A673 (cell line): ENCODE measurements around the gene CHRNB1. TPM values are rescaled to one million over a fixed set of nuclear protein-coding genes. Genes with fewer than 3 reads are reported as not detected.

ENCODE experiments used
- BruUV-seq: library from RNA; stranded (reverse); fragments of 400-500 nt; replicated peaks from 2 replicates; lab custom pipeline; 2021; lab: Mats Ljungman, UMichigan
- CTCF ChIA-PET: fragments of 300-600 bp; sonication (Branson Sonifier 250); formaldehyde crosslinking; loops from one replicate; lab custom pipeline; 2022; ENCODE audit warnings: antibody characterized with exemption; lab: Charles Lee
- POLR2A ChIA-PET: fragments of 300-600 bp; sonication (Branson Sonifier 250); formaldehyde crosslinking; loops from one replicate; lab custom pipeline; 2022; ENCODE audit warnings: antibody characterized with exemption; ENCODE audit not compliant: low non-redundant PET; lab: Charles Lee
- DNase-seq: peaks from one replicate; pipeline ENCODE4 v3.0.0-alpha.2; 2015; ENCODE audit warnings: low spot score
- H3K27ac ChIP-seq: fragments of 200-600 bp; sonication (generic); 2 replicates; pipeline ENCODE4 v1.5.1; 2016; ENCODE audit warnings: mixed run types, low read depth, mild to moderate bottlenecking, mixed read lengths, antibody characterized with exemption, low read length; ENCODE audit not compliant: poor library complexity, severe bottlenecking
- H3K27me3 ChIP-seq: fragments of 200-600 bp; sonication (generic); replicated peaks from 2 replicates; pipeline ENCODE4 v1.6.1; 2017; ENCODE audit warnings: mixed run types, low read depth, mild to moderate bottlenecking, mixed read lengths, antibody characterized with exemption, low read length; ENCODE audit not compliant: insufficient read depth, poor library complexity
- H3K36me3 ChIP-seq: fragments of 200-600 bp; sonication (generic); 2 replicates; pipeline ENCODE4 v1.6.1; 2016; ENCODE audit warnings: mixed run types, mild to moderate bottlenecking, mixed read lengths, antibody characterized with exemption, low read length; ENCODE audit not compliant: insufficient read depth, poor library complexity, severe bottlenecking
- H3K4me1 ChIP-seq: fragments of 200-600 bp; sonication (generic); 2 replicates; pipeline ENCODE4 v1.6.1; 2017; ENCODE audit warnings: mixed run types, mild to moderate bottlenecking, mixed read lengths, antibody characterized with exemption, low read length; ENCODE audit not compliant: insufficient read depth, poor library complexity, severe bottlenecking
- H3K4me3 ChIP-seq: fragments of 200-600 bp; sonication (generic); 2 replicates; pipeline ENCODE4 v1.5.1; 2016; ENCODE audit warnings: low read depth, mixed run types, mild to moderate bottlenecking, mixed read lengths, low read length; ENCODE audit not compliant: poor library complexity, severe bottlenecking
- H3K9me3 ChIP-seq: fragments of 200-600 bp; sonication (generic); 2 replicates; pipeline ENCODE4 v1.6.1; 2016; ENCODE audit warnings: mixed run types, low read depth, mild to moderate bottlenecking, mixed read lengths, antibody characterized with exemption, low read length; ENCODE audit not compliant: poor library complexity, severe bottlenecking
- EZH2 ChIP-seq: fragments of 200-600 bp; sonication (generic); IDR thresholded peaks from 2 replicates; pipeline ENCODE4 v1.6.1; 2017; ENCODE audit warnings: borderline replicate concordance, low read depth, mild to moderate bottlenecking, mixed read lengths, antibody characterized with exemption, low read length; ENCODE audit not compliant: poor library complexity, severe bottlenecking
- intact Hi-C: fragments of 100-400 bp; cut with micrococcal nuclease; formaldehyde crosslinking; loops from one replicate; pipeline ENCODE4 v1.10.0; 2022; ENCODE audit not compliant: unreplicated experiment
- total RNA-seq: library from RNA; stranded (reverse); gene quantifications from 2 replicates; pipeline ENCODE4 v1.2.3, GENCODE V29; 2021
- TF ChIP-seq, protein P1 (sequence below): fragments of 300-800, 200-600 bp; sonication (generic); conservative IDR thresholded peaks from 2 replicates; pipeline ENCODE4 v1.5.1; 2017; ENCODE audit warnings: low read depth, mild to moderate bottlenecking, antibody characterized with exemption, low read length, moderate library complexity, mixed read lengths

Gene CHRNB1
- total RNA-seq, 1 experiment from 2014 or later: 5.2 TPM

DNA sequence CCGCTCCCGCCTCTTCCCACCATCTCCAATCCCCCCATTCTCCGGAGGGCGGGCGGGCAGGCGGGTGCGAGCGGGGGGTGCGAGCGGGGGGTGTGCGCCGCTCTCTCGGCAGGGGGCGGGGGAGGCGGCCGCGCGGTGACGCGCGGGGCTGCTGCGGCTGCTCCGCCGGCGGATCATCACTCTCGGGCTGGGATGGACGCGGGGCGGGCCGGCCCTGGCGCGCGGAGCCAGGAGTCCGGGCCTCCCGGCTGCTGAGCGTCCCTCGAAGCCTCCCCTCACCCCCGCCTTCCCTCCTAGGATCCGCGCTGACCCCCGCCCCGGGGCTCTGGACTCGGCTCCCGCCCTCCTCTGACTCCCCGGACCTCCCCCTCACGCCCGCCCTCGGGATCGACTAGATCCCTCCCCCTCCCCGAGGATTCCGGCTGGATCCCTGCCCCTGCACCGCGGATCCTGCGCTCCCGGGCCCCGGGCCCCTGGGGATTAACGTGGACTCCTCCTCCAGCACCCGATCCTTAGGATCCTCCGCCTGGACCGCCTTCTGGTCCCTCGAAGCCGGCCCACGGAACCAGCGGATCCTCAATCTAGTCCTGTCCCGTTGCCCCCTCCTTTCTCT, 40.0 kb upstream of the CHRNB1 start:
- intact Hi-C loops: loop anchor here (1.0 kb wide), 1 partner anchor 30 kb away; the partner anchor contains the start of gene TMEM102
- no peaks in the 10 kb centered on the region for H3K9me3 ChIP-seq
- H3K27ac ChIP-seq: peak overlapping the region; percentile 87
- DNase-seq: peak; percentile 48
- H3K4me1 ChIP-seq: peaks cover 17% of the 10 kb centered on the region
- H3K4me3 ChIP-seq: peak overlapping the region; percentile 61
- no peaks in the 10 kb centered on the region for H3K27me3 ChIP-seq
- no peak for TF ChIP-seq EZH2
- TF ChIP-seq, protein P1, sequence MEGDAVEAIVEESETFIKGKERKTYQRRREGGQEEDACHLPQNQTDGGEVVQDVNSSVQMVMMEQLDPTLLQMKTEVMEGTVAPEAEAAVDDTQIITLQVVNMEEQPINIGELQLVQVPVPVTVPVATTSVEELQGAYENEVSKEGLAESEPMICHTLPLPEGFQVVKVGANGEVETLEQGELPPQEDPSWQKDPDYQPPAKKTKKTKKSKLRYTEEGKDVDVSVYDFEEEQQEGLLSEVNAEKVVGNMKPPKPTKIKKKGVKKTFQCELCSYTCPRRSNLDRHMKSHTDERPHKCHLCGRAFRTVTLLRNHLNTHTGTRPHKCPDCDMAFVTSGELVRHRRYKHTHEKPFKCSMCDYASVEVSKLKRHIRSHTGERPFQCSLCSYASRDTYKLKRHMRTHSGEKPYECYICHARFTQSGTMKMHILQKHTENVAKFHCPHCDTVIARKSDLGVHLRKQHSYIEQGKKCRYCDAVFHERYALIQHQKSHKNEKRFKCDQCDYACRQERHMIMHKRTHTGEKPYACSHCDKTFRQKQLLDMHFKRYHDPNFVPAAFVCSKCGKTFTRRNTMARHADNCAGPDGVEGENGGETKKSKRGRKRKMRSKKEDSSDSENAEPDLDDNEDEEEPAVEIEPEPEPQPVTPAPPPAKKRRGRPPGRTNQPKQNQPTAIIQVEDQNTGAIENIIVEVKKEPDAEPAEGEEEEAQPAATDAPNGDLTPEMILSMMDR: no peak
- ChIA-PET CTCF (interaction anchor here (0.6 to 1.5 kb wide), 6 partner anchors 10 to 162 kb away, joined by 3 to 7 read pairs (median 4); partner anchors contain the start of genes GABARAP and PLSCR3), POLR2A (interaction anchor here (0.6 to 0.8 kb wide), 3 partner anchors 11 to 221 kb away, joined by 3 to 4 read pairs (median 4); partner anchors contain the start of genes NEURL4 and PLSCR3)
- TSS peak; percentile 37 for BruUV-seq
- peaks cover 6% of the 10 kb centered on the region for H3K36me3 ChIP-seq

DNA sequence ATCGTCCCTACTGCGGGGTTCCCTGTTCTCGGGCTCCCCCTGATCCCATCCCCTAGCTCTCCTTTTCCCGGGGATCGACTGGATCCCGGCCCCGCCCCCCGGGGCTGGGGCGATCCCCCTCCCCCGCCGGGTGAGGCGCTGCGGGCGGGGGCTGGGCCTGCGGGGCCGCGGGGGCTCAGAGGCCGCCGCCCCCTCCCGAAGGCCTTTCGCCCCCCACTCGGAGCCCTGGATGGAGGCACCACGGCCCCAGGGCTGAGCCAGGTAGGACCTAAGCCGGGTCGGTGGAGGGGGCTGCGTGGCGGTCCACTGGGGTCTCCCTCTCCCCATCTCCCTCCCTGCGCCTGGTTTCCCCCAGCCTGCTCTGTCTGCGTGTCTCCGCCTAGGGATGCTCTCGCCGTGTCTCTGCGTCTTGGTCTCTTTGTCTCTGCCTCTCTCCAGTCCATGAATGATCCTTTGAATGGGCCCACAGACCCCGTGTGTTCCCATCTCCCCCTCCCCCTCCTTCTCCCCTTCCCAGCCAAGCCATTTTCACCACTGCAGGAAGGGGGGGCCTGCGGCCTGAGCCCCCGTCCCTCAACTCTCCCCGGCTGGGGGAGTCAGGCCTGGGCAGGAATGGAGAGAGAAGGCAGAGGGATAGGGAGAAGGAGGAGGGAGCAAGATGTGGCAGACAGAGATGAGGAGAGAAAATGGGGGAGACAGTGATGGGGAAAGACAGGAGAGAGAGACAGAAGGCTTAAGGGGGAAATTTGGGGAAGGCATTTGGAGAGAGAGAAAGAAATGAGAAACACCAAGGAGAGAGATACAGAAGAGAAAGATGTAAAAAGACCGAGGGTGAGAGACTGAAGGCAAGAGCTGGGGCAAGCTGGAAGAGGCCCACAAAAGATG, 39.3 kb upstream of the CHRNB1 start:
- intact Hi-C loops: no loop called here
- no peaks in the 10 kb centered on the region for H3K9me3 ChIP-seq
- peaks cover 17% of the 10 kb centered on the region for H3K4me1 ChIP-seq
- TF ChIP-seq, protein P1: no peak
- TF ChIP-seq EZH2: no peak
- peak overlapping the region; percentile 61 for H3K4me3 ChIP-seq
- H3K36me3 ChIP-seq: peaks cover 6% of the 10 kb centered on the region
- peak; percentile 42 for DNase-seq
- BruUV-seq: no TSS peak
- POLR2A ChIA-PET: no interaction called here
- CTCF ChIA-PET: interaction anchor here (0.9 kb wide), 1 partner anchor 155 kb away, joined by 4 read pairs; no protein-coding TSS in a partner anchor
- H3K27me3 ChIP-seq: no peaks in the 10 kb centered on the region
- H3K27ac ChIP-seq: peak overlapping the region; percentile 87

DNA sequence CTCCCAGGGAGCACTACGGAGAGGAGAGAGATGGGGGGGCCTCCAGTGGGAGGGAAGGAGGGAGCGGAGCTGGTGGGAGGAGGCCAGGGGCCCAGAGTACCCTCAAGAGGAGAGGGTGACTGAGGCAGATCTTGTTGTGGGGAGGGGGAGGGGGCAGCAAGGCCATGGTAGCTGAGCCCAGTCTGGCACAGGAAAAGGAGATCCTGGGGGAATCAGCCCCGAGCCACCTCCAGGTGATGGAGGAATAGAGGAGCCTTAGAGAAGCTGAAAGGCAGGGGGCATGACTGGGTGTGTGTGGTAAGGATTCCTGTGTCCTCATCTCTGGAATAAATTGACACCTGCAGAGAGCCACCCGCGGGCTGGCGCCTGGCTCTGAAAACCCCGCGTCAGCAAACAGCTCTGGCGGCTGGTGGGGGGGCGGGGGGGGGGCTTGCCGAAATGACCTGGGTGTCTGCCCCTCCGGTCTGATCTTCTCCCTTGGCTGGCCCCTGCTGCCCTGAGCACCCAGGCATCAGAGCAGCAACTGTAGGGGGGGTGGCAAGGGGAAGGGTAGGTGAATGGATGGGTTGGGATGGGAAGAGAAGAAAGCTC, 38.5 kb upstream of the CHRNB1 start:
- Histone ChIP-seq H3K27me3 (no peaks in the 10 kb centered on the region), H3K36me3 (peaks cover 9% of the 10 kb centered on the region), H3K4me1 (peaks cover 17% of the 10 kb centered on the region), H3K4me3 (peak overlapping the region; percentile 61), H3K9me3 (no peaks in the 10 kb centered on the region), H3K27ac (peak overlapping the region; percentile 87)
- no TSS peak for BruUV-seq
- DNase-seq: no peak
- no peak for TF ChIP-seq EZH2
- TF ChIP-seq, protein P1: no peak
- ChIA-PET POLR2A (no interaction called here), CTCF (interaction anchor here (0.6 to 0.9 kb wide), 2 partner anchors 8 to 154 kb away, joined by 3 to 4 read pairs; no protein-coding TSS in a partner anchor)
- intact Hi-C loops: no loop called here
